ENCODE data around the gene STRIT1.
"Not testable (repeated sequence)": the region's sequence is repeated elsewhere in the genome, so short reads cannot be mapped to it uniquely, and the experiment has no call there.

- TF ChIP-seq CTCF (IDR thresholded peaks at IDR 0.05); EZH2 (IDR thresholded peaks at IDR 0.05; ENCODE audit: borderline replicate concordance, insufficient read depth, low read depth, low read length, poor library complexity, severe bottlenecking): not testable (repeated sequence)
Observed at GRCh38 chr3:155274435-155274834, 19.0 kb downstream of the STRIT1 start.

All from B cell (primary cell).